ENCODE results near the gene PODXL2.
"Not testable (repeated sequence)": the region's sequence is repeated elsewhere in the genome, so short reads cannot be mapped to it uniquely, and the experiment has no call there.

PODXL2 gene

DNA sequence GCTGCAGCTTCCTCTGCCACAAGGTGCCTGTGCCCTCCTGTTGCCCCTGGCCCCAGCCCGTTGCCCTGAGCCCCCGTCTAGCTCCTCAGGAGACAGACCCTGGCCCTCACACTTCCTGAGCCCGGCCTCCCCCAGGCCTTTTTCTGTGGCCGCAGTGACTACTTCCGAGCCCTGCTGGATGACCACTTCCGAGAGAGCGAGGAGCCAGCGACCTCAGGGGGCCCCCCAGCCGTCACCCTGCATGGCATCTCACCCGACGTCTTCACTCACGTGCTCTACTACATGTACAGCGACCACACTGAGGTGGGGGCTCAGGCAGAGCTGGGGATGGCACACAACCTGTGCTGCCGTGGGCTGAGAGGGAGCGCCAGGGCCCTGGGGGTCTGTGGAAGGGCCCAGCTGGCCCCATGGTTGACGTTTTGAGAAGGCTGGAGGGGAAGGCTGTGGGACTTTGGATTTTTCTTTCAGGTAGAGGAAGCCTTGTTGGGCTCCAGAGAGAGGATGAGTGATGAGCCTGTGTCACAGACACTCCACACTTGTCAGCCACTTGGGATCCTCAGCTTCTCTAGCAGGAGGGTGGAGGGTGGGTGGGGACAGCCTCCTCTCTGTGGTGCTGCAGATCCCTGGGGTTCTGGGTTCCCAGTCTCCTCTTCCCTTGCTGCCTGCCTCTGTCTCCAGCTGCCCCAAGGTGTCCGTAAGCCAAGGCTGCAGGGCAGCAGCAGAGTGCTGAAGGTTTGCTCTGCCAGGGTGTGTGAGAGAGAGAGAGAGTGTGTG, 48.7 kb downstream of the PODXL2 start:
- Mint-ChIP-seq H3K9me3 (no peaks in the 10 kb centered on the region), H3K4me1 (ENCODE audit: low read depth) (peaks cover 25% of the 10 kb centered on the region), H3K27ac (peak overlapping the region; percentile 68)

DNA sequence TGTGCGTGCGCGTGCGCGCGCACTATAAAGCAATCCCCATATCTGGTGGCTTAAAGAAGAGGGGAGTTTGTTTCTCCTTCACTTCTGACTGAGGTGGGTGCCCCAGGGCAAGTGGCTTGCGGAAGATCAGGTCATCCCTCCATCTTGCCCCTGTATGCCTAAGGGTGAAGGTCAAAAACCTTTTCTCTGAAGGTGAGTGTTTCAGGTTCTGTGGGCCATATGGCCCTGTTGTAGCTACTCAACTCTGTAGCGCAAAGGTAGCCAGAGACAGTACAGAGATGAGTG, 49.3 kb downstream of the PODXL2 start:
- H3K4me1 Mint-ChIP-seq (ENCODE audit: low read depth): peaks cover 25% of the 10 kb centered on the region
- no peak overlapping the region for H3K4me3 Mint-ChIP-seq
- DNase-seq: no peak
- no peaks in the 10 kb centered on the region for H3K9me3 Mint-ChIP-seq
- no peaks in the 10 kb centered on the region for H3K27me3 Mint-ChIP-seq
- peaks cover 16% of the 10 kb centered on the region for H3K36me3 Mint-ChIP-seq (ENCODE audit: low read depth)
- peak overlapping the region; percentile 68 for H3K27ac Mint-ChIP-seq

More for the DNA sequence above, 48.7 kb downstream of the PODXL2 start:
- Mint-ChIP-seq H3K4me3 (no peak overlapping the region), H3K36me3 (ENCODE audit: low read depth) (peaks cover 16% of the 10 kb centered on the region), H3K27me3 (no peaks in the 10 kb centered on the region)
- DNase-seq: no peak

GRCh38 chr3:127678611-127679533, 49.9 kb downstream of the PODXL2 start:
- H3K9me3 Mint-ChIP-seq: no peaks in the 10 kb centered on the region
- H3K4me3 Mint-ChIP-seq: no peak overlapping the region
- no peak for DNase-seq
- peaks cover 16% of the 10 kb centered on the region for H3K36me3 Mint-ChIP-seq (ENCODE audit: low read depth)
- H3K4me1 Mint-ChIP-seq (ENCODE audit: low read depth): peaks cover 23% of the 10 kb centered on the region
- H3K27ac Mint-ChIP-seq: peak overlapping the region; percentile 52
- H3K27me3 Mint-ChIP-seq: no peaks in the 10 kb centered on the region

DNA sequence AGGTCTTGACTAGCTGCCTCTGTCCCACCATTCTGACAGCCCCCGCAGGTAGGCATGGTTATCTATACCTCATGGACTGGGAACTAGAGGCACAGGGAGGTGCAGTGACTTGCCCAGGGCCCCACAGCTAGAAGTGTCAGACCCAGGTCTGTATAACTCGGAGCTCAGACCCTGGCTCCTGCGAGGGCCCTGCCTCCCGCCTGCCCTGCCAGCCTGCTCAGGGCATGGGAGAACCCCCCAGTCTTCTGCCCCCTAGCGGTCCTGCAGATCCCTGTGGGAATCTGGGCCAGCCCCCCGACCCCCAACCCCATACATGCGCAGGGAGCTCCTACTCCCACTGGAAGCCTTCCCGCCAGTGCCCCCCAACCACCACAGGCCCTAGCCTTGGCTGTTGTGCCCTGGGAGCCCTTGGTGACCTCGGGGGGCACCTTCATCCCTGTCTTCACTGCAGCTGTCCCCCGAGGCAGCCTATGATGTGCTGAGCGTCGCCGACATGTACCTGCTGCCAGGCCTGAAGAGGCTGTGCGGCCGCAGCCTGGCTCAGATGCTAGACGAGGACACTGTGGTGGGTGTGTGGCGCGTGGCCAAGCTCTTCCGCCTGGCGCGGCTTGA, 50.7 kb downstream of the PODXL2 start:
- Mint-ChIP-seq H3K4me1 (ENCODE audit: low read depth) (peaks cover 20% of the 10 kb centered on the region), H3K27me3 (no peaks in the 10 kb centered on the region), H3K36me3 (ENCODE audit: low read depth) (peaks cover 16% of the 10 kb centered on the region), H3K27ac (no peak overlapping the region), H3K4me3 (no peak overlapping the region), H3K9me3 (no peaks in the 10 kb centered on the region)
- DNase-seq: no peak

DNA sequence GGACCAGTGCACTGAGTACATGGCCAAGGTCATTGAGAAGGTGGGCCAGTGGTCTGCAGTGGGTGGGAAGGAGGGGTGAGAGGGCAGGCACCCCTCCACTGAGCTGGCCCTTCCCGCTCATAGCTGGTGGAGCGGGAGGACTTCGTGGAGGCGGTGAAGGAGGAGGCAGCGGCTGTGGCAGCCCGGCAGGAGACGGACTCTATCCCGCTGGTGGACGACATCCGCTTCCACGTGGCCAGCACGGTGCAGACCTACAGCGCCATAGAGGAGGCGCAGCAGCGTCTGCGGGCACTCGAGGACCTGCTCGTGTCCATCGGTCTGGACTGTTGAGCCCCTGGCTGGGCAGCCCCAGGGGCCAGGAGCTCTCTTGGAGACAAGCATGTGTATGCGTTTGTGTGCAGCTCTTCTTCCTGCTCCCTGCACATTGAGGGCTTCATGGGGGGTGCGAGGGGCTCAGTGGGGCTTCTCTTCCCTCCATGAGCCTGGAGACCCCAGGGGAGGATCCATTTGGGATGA, 51.2 kb downstream of the PODXL2 start:
- Mint-ChIP-seq H3K4me3 (no peak overlapping the region), H3K27ac (no peak overlapping the region), H3K4me1 (ENCODE audit: low read depth) (peaks cover 16% of the 10 kb centered on the region), H3K36me3 (ENCODE audit: low read depth) (peaks cover 16% of the 10 kb centered on the region), H3K27me3 (no peaks in the 10 kb centered on the region), H3K9me3 (no peaks in the 10 kb centered on the region)
- no peak for DNase-seq

- H3K36me3 Mint-ChIP-seq (ENCODE audit: low read depth): peaks cover 16% of the 10 kb centered on the region
- H3K27me3 Mint-ChIP-seq: no peaks in the 10 kb centered on the region
- no peak overlapping the region for H3K27ac Mint-ChIP-seq
- H3K4me1 Mint-ChIP-seq (ENCODE audit: low read depth): peaks cover 16% of the 10 kb centered on the region
- no peak overlapping the region for H3K4me3 Mint-ChIP-seq
- no peaks in the 10 kb centered on the region for H3K9me3 Mint-ChIP-seq
- DNase-seq: no peak
Observed at GRCh38 chr3:127680798-127681221, 51.8 kb downstream of the PODXL2 start.

GRCh38 chr3:127682175-127682554, 53.2 kb downstream of the PODXL2 start:
- DNase-seq: not testable (repeated sequence)

GRCh38 chr3:127682561-127682960, 53.6 kb downstream of the PODXL2 start:
- no peaks in the 10 kb centered on the region for H3K27me3 Mint-ChIP-seq
- DNase-seq: no peak
- H3K36me3 Mint-ChIP-seq (ENCODE audit: low read depth): peaks cover 8% of the 10 kb centered on the region
- H3K4me3 Mint-ChIP-seq: no peak overlapping the region
- no peak overlapping the region for H3K27ac Mint-ChIP-seq
- no peaks in the 10 kb centered on the region for H3K9me3 Mint-ChIP-seq
- H3K4me1 Mint-ChIP-seq (ENCODE audit: low read depth): peaks cover 13% of the 10 kb centered on the region

More at GRCh38 chr3:127682175-127682554, 53.2 kb downstream of the PODXL2 start:
- not testable (repeated sequence) for H3K9me3 Mint-ChIP-seq, H3K27me3 Mint-ChIP-seq, H3K27ac Mint-ChIP-seq, H3K4me3 Mint-ChIP-seq
- peaks cover 10% of the 10 kb centered on the region for H3K36me3 Mint-ChIP-seq (ENCODE audit: low read depth)
- peaks cover 13% of the 10 kb centered on the region for H3K4me1 Mint-ChIP-seq (ENCODE audit: low read depth)

DNA sequence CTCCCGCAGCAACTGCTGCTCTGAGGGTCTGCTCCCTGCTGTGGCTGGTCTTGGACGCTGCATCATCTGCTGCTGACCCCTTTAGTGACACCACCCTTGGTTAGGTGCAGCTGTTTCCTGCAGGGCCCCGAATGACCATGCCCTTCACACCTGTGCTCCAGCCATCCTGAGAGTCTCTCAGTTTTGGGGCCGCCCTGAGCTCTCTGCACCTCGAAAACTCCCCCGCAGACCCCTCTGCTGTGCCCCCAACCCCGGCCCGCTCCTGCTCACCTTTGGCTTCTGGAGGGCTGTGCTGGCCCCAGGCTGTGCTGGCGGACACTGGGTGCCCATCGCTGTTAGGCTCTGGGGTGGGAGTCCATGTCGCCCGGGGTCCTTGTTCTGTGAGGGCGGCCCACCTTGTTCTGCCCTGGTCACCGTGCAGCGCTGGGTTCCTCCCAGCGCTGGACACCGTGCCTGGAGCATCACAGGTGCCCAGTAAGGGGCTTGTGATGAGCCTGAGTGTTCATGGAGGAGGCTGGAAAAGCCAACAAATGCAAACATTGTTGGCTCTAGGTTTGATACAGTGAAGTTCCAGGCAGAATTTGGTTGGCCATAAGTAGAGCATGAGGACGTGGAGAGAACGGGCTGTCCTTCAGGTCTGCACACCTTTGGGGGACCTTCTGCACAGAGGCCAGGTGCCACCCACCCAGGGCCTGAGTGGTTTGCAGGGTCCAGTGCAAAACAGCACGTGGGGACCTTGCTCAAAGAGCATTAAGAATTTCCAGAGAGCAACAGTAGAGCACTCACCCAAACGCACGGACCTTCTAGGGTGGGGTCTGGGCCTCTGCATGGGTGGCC, 56.1 kb downstream of the PODXL2 start:
- H3K27me3 Mint-ChIP-seq: no peaks in the 10 kb centered on the region
- peak; percentile 9 for DNase-seq
- no peak overlapping the region for H3K27ac Mint-ChIP-seq
- no peak overlapping the region for H3K4me3 Mint-ChIP-seq
- H3K9me3 Mint-ChIP-seq: no peaks in the 10 kb centered on the region
- H3K4me1 Mint-ChIP-seq (ENCODE audit: low read depth): peaks cover 11% of the 10 kb centered on the region
- peaks cover under 1% of the 10 kb centered on the region for H3K36me3 Mint-ChIP-seq (ENCODE audit: low read depth)

DNA sequence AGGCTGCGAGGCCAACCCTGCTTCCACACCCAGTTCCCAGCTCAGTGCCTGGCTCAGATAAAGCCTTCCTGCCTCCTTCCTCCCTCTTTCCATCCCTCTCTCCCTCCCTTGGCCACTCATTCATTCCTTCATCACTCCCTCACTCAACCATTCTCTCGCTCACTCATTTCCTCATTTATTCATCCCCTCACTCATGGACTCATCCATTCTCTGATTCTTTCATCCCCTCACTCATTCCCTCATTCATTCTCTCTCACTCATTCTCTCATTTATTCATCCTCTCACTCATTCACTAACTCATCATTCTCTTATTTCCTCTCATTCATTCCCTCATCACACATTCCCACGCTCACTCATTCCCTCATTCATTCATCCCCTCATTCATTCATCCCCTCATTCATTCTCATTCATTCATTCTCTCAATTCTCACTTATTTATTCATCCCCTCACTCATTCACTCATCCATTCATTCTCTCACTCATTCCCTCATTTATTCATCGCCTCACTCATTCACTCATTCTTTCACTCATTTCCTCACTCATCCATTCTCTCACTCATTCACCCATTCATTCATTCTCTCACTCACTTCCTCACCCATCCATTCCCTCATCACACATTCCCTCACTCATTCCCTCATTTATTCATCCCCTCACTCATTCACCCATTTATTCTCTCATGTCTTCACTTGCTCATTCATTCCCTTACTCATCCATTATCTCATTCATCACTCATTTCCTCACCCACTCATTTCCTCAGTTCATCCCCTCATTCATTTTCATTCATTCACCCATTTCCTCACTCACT, 56.9 kb downstream of the PODXL2 start:
- no peak overlapping the region for H3K4me3 Mint-ChIP-seq
- peaks cover 11% of the 10 kb centered on the region for H3K4me1 Mint-ChIP-seq (ENCODE audit: low read depth)
- H3K9me3 Mint-ChIP-seq: no peaks in the 10 kb centered on the region
- no peaks in the 10 kb centered on the region for H3K36me3 Mint-ChIP-seq (ENCODE audit: low read depth)
- no peak for DNase-seq
- no peaks in the 10 kb centered on the region for H3K27me3 Mint-ChIP-seq
- no peak overlapping the region for H3K27ac Mint-ChIP-seq

GRCh38 chr3:127686512-127686894, 57.5 kb downstream of the PODXL2 start:
- no peak for DNase-seq
- peaks cover 10% of the 10 kb centered on the region for H3K4me1 Mint-ChIP-seq (ENCODE audit: low read depth)
- no peak overlapping the region for H3K4me3 Mint-ChIP-seq
- H3K27me3 Mint-ChIP-seq: no peaks in the 10 kb centered on the region
- H3K36me3 Mint-ChIP-seq (ENCODE audit: low read depth): no peaks in the 10 kb centered on the region
- H3K27ac Mint-ChIP-seq: no peak overlapping the region
- H3K9me3 Mint-ChIP-seq: no peaks in the 10 kb centered on the region

- H3K9me3 Mint-ChIP-seq: no peaks in the 10 kb centered on the region
- H3K27me3 Mint-ChIP-seq: no peaks in the 10 kb centered on the region
- DNase-seq: no peak
- no peak overlapping the region for H3K4me3 Mint-ChIP-seq
- no peaks in the 10 kb centered on the region for H3K36me3 Mint-ChIP-seq (ENCODE audit: low read depth)
- H3K27ac Mint-ChIP-seq: no peak overlapping the region
- peaks cover 8% of the 10 kb centered on the region for H3K4me1 Mint-ChIP-seq (ENCODE audit: low read depth)
Observed at GRCh38 chr3:127687228-127687737, 58.3 kb downstream of the PODXL2 start.

GRCh38 chr3:127688022-127688415, 59.0 kb downstream of the PODXL2 start:
- Mint-ChIP-seq H3K9me3 (no peaks in the 10 kb centered on the region), H3K27me3 (no peaks in the 10 kb centered on the region), H3K4me3 (no peak overlapping the region)

More at GRCh38 chr3:127688022-127688415, 59.0 kb downstream of the PODXL2 start:
- Mint-ChIP-seq H3K27ac (no peak overlapping the region), H3K4me1 (ENCODE audit: low read depth) (peaks cover 8% of the 10 kb centered on the region), H3K36me3 (ENCODE audit: low read depth) (no peaks in the 10 kb centered on the region)
- peak; percentile 15 for DNase-seq

All from activated T-cell treated with anti-CD3 and anti-CD28 coated beads, Interleukin-2, amount 50 U/mL, for 24 hours (primary cell).